HepG2 (cell line): ENCODE results near the gene NFATC3. TPM values are rescaled to one million over a fixed set of nuclear protein-coding genes. Genes with fewer than 3 reads are reported as not detected.

Experiments used
- AGO2 ChIP-seq: fragments of 200-400 bp; formaldehyde crosslinking; optimal IDR thresholded peaks from 2 replicates; pipeline ENCODE3; 2017; ENCODE audit warnings: mild to moderate bottlenecking, low read depth, low read length, moderate library complexity
- BORCS8-MEF2B ChIP-seq: sonication (generic); formaldehyde crosslinking; IDR thresholded peaks from 2 replicates; pipeline ENCODE4 v1.8.0; 2022; ENCODE audit warnings: mild to moderate bottlenecking, missing genetic modification reagents
- MAZ ChIP-seq, 2 experiments: sonication (generic) in 1 of 2; formaldehyde crosslinking in 1 of 2; IDR thresholded peaks; 2 replicates each; pipeline versions ENCODE4 v1.5.0 to v1.6.1; 2012 to 2020; ENCODE audit warnings: low read depth in 2 of 2, mild to moderate bottlenecking in 2 of 2, borderline replicate concordance in 1 of 2, improper control_type of control experiment in 1 of 2, low read length in 1 of 2, missing genetic modification reagents in 1 of 2, moderate library complexity in 1 of 2
- NRL ChIP-seq: sonication (generic); formaldehyde crosslinking; IDR thresholded peaks from 2 replicates; pipeline ENCODE4 v1.5.0; 2020; ENCODE audit warnings: missing genetic modification reagents, mild to moderate bottlenecking, moderate library complexity, borderline replicate concordance
- PITX1 ChIP-seq: sonication (generic); formaldehyde crosslinking; IDR thresholded peaks from 2 replicates; pipeline ENCODE4 v1.5.1; 2020; ENCODE audit warnings: mild to moderate bottlenecking, missing genetic modification reagents
- SMAD1 ChIP-seq: sonication (generic); formaldehyde crosslinking; IDR thresholded peaks from 2 replicates; pipeline ENCODE4 v1.4.0; 2020; ENCODE audit warnings: missing genetic modification reagents, low read depth, mild to moderate bottlenecking, borderline replicate concordance
- ZC3H4 ChIP-seq: sonication (generic); formaldehyde crosslinking; IDR thresholded peaks from 2 replicates; pipeline ENCODE4 v1.4.0; 2020; ENCODE audit warnings: missing genetic modification reagents, borderline replicate concordance
- ZNF33B ChIP-seq: sonication (generic); formaldehyde crosslinking; IDR thresholded peaks from 2 replicates; pipeline ENCODE4 v1.5.1; 2020; ENCODE audit warnings: mild to moderate bottlenecking, missing genetic modification reagents
- ZNF589 ChIP-seq: sonication (generic); formaldehyde crosslinking; conservative IDR thresholded peaks from 2 replicates; pipeline ENCODE4 v1.8.0; 2022; ENCODE audit warnings: mild to moderate bottlenecking, moderate library complexity, missing genetic modification reagents
- ZNF644 ChIP-seq: IDR thresholded peaks from 2 replicates; pipeline ENCODE4 v1.6.1; 2016; ENCODE audit warnings: low read depth
- polyA plus RNA-seq, 8 experiments: library from polyadenylated mRNA; depleted of rRNA in 3 of 8; stranded (reverse) in 7 of 8; unstranded in 1 of 8; fragments of >200 nt; fragmentation: Illumina TruSeq in 4 of 8; extraction: Trizol in 4 of 8; gene quantifications; 2 replicates each; pipeline versions ENCODE4 v1.2.1 to v1.2.3, GENCODE V29; 2011 to 2016; ENCODE audit warnings: low read depth in 4 of 8, missing spikeins in 1 of 8, mixed read lengths in 1 of 8; ENCODE audit not compliant: insufficient read depth in 1 of 8
- total RNA-seq, 5 experiments: library from RNA; depleted of rRNA; stranded (reverse); fragments of >200 nt; fragmentation: Illumina TruSeq; extraction: Trizol; gene quantifications; 2 replicates each; pipeline ENCODE4 v1.2.3, GENCODE V29; 2016; ENCODE audit warnings: low read depth in 1 of 5
- TF ChIP-seq, protein P1 (sequence below): sonication (generic); formaldehyde crosslinking; IDR thresholded peaks from 2 replicates; pipeline ENCODE4 v1.5.1; 2020; ENCODE audit warnings: missing genetic modification reagents, mild to moderate bottlenecking, borderline replicate concordance
- TF ChIP-seq, protein P2 (sequence below): sonication (generic); formaldehyde crosslinking; IDR thresholded peaks from 2 replicates; pipeline ENCODE4 v1.5.0; 2020; ENCODE audit warnings: mild to moderate bottlenecking, missing genetic modification reagents
- TF ChIP-seq, protein P3 (sequence below): sonication (generic); formaldehyde crosslinking; IDR thresholded peaks from 2 replicates; pipeline ENCODE4 v1.4.0; 2020; ENCODE audit warnings: missing genetic modification reagents
- TF ChIP-seq, protein P4 (sequence below): sonication (generic); formaldehyde crosslinking; IDR thresholded peaks from 2 replicates; pipeline ENCODE4 v1.4.0; 2020; ENCODE audit warnings: missing genetic modification reagents, borderline replicate concordance
- TF ChIP-seq, protein P5 (sequence below): sonication (generic); formaldehyde crosslinking; IDR thresholded peaks from 2 replicates; pipeline ENCODE4 v1.5.1; 2020; ENCODE audit warnings: mild to moderate bottlenecking, missing genetic modification reagents, moderate library complexity

The NFATC3 gene
- total and polyA plus RNA-seq, 2 of the 13 experiments (the other 11 are each of a cell fraction or from before 2014, with no cell fraction given) = 52.6 to 62.7 TPM

DNA sequence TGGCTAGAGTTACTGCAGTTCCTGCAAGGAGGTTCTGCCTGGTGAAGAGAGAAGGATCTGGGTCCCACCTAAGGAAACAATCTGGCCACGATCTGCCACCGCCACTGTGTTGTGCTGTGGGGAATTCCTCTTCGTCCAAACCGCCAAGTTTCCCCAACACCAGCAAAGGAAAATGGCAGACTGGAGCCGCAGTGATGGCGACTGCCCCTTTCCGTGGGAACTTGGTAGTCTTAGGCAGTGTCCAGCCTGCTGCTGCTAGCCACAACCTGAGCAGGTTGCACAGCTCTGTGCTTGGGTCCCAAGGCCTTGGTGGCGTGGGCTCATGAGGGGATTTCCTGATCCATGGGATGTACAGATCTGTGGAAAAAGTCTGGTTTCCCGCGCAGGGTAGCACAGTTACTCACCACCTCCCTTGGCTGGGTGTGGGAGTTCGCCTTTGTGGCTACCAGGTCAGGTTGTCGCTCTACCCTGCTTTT, 28.6 kb downstream of the NFATC3 start (continued):
- TF ChIP-seq, protein P1, sequence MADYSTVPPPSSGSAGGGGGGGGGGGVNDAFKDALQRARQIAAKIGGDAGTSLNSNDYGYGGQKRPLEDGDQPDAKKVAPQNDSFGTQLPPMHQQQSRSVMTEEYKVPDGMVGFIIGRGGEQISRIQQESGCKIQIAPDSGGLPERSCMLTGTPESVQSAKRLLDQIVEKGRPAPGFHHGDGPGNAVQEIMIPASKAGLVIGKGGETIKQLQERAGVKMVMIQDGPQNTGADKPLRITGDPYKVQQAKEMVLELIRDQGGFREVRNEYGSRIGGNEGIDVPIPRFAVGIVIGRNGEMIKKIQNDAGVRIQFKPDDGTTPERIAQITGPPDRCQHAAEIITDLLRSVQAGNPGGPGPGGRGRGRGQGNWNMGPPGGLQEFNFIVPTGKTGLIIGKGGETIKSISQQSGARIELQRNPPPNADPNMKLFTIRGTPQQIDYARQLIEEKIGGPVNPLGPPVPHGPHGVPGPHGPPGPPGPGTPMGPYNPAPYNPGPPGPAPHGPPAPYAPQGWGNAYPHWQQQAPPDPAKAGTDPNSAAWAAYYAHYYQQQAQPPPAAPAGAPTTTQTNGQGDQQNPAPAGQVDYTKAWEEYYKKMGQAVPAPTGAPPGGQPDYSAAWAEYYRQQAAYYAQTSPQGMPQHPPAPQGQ (CRISPR knock-in tag) = 0 out of 2 replicates have a peak, but pooled peaks have one; percentile 47
- TF ChIP-seq, protein P2, sequence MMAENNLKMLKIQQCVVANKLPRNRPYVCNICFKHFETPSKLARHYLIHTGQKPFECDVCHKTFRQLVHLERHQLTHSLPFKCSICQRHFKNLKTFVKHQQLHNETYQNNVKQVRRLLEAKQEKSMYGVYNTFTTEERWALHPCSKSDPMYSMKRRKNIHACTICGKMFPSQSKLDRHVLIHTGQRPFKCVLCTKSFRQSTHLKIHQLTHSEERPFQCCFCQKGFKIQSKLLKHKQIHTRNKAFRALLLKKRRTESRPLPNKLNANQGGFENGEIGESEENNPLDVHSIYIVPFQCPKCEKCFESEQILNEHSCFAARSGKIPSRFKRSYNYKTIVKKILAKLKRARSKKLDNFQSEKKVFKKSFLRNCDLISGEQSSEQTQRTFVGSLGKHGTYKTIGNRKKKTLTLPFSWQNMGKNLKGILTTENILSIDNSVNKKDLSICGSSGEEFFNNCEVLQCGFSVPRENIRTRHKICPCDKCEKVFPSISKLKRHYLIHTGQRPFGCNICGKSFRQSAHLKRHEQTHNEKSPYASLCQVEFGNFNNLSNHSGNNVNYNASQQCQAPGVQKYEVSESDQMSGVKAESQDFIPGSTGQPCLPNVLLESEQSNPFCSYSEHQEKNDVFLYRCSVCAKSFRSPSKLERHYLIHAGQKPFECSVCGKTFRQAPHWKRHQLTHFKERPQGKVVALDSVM (CRISPR knock-in tag) = no peak
- TF ChIP-seq SMAD1 (0 out of 2 replicates have a peak, but pooled peaks have one; percentile 11), ZNF33B (CRISPR knock-in tag) (no peak), MAZ (IDR thresholded peaks at IDR 0.05; ENCODE audit: borderline replicate concordance, low read depth, low read length) (no peak), MAZ (CRISPR knock-in tag; IDR thresholded peaks at IDR 0.05; ENCODE audit: low read depth) (peak; percentile 63; the same call in 1 of the 2 replicates), ZNF589 (CRISPR knock-in tag) (no peak), ZC3H4 (peak; percentile 63; the same call in 1 of the 2 replicates), BORCS8-MEF2B (CRISPR knock-in tag) (0 out of 2 replicates have a peak, but pooled peaks have one; percentile 34), AGO2 (peak; percentile 56), NRL (CRISPR knock-in tag) (peak; percentile 72; the same call in 1 of the 2 replicates), ZNF644 (CRISPR knock-in tag) (0 out of 2 replicates have a peak, but pooled peaks have one; percentile 12), PITX1 (no peak)
- TF ChIP-seq, protein P3, sequence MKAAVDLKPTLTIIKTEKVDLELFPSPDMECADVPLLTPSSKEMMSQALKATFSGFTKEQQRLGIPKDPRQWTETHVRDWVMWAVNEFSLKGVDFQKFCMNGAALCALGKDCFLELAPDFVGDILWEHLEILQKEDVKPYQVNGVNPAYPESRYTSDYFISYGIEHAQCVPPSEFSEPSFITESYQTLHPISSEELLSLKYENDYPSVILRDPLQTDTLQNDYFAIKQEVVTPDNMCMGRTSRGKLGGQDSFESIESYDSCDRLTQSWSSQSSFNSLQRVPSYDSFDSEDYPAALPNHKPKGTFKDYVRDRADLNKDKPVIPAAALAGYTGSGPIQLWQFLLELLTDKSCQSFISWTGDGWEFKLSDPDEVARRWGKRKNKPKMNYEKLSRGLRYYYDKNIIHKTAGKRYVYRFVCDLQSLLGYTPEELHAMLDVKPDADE (CRISPR knock-in tag) = no peak
- TF ChIP-seq, protein P4, sequence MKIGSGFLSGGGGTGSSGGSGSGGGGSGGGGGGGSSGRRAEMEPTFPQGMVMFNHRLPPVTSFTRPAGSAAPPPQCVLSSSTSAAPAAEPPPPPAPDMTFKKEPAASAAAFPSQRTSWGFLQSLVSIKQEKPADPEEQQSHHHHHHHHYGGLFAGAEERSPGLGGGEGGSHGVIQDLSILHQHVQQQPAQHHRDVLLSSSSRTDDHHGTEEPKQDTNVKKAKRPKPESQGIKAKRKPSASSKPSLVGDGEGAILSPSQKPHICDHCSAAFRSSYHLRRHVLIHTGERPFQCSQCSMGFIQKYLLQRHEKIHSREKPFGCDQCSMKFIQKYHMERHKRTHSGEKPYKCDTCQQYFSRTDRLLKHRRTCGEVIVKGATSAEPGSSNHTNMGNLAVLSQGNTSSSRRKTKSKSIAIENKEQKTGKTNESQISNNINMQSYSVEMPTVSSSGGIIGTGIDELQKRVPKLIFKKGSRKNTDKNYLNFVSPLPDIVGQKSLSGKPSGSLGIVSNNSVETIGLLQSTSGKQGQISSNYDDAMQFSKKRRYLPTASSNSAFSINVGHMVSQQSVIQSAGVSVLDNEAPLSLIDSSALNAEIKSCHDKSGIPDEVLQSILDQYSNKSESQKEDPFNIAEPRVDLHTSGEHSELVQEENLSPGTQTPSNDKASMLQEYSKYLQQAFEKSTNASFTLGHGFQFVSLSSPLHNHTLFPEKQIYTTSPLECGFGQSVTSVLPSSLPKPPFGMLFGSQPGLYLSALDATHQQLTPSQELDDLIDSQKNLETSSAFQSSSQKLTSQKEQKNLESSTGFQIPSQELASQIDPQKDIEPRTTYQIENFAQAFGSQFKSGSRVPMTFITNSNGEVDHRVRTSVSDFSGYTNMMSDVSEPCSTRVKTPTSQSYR (CRISPR knock-in tag) = no peak
- TF ChIP-seq, protein P5, sequence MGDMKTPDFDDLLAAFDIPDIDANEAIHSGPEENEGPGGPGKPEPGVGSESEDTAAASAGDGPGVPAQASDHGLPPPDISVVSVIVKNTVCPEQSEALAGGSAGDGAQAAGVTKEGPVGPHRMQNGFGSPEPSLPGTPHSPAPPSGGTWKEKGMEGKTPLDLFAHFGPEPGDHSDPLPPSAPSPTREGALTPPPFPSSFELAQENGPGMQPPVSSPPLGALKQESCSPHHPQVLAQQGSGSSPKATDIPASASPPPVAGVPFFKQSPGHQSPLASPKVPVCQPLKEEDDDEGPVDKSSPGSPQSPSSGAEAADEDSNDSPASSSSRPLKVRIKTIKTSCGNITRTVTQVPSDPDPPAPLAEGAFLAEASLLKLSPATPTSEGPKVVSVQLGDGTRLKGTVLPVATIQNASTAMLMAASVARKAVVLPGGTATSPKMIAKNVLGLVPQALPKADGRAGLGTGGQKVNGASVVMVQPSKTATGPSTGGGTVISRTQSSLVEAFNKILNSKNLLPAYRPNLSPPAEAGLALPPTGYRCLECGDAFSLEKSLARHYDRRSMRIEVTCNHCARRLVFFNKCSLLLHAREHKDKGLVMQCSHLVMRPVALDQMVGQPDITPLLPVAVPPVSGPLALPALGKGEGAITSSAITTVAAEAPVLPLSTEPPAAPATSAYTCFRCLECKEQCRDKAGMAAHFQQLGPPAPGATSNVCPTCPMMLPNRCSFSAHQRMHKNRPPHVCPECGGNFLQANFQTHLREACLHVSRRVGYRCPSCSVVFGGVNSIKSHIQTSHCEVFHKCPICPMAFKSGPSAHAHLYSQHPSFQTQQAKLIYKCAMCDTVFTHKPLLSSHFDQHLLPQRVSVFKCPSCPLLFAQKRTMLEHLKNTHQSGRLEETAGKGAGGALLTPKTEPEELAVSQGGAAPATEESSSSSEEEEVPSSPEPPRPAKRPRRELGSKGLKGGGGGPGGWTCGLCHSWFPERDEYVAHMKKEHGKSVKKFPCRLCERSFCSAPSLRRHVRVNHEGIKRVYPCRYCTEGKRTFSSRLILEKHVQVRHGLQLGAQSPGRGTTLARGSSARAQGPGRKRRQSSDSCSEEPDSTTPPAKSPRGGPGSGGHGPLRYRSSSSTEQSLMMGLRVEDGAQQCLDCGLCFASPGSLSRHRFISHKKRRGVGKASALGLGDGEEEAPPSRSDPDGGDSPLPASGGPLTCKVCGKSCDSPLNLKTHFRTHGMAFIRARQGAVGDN = peak; percentile 68
